Glutamatergic neuron (in vitro differentiated cells): ENCODE measurements around the gene RFX8. TPM values are rescaled to one million over a fixed set of nuclear protein-coding genes. Genes with fewer than 3 reads are reported as not detected.

Experiments
- DNase-seq: peaks from one replicate; pipeline ENCODE4 v3.0.0; 2022
- H3K27ac Mint-ChIP-seq: one replicate; pipeline ENCODE4 v1.8.0; 2020; ENCODE audit warnings: mild to moderate bottlenecking, mixed read lengths, inconsistent platforms; ENCODE audit not compliant: unreplicated experiment
- H3K27me3 Mint-ChIP-seq: one replicate; pipeline ENCODE4 v1.8.0; 2020; ENCODE audit warnings: mild to moderate bottlenecking, moderate library complexity, mixed read lengths, inconsistent platforms; ENCODE audit not compliant: unreplicated experiment
- H3K36me3 Mint-ChIP-seq: one replicate; pipeline ENCODE4 v1.8.0; 2020; ENCODE audit warnings: mild to moderate bottlenecking, mixed read lengths, inconsistent platforms; ENCODE audit not compliant: unreplicated experiment
- H3K4me1 Mint-ChIP-seq: one replicate; pipeline ENCODE4 v1.8.0; 2020; ENCODE audit warnings: mild to moderate bottlenecking, low read depth, mixed read lengths, inconsistent platforms; ENCODE audit not compliant: unreplicated experiment
- H3K4me3 Mint-ChIP-seq: one replicate; pipeline ENCODE4 v1.8.0; 2020; ENCODE audit warnings: mild to moderate bottlenecking, mixed read lengths, inconsistent platforms; ENCODE audit not compliant: unreplicated experiment
- H3K9me3 Mint-ChIP-seq: one replicate; pipeline ENCODE4 v1.8.0; 2020; ENCODE audit warnings: mild to moderate bottlenecking, moderate library complexity, mixed read lengths, inconsistent platforms; ENCODE audit not compliant: unreplicated experiment
- total RNA-seq: library from RNA; stranded (reverse); fragmentation: NEBNext Ultra II Directional; extraction: Animal tissue kit (Norgen Biotek cat#: 25700); gene quantifications from one replicate; pipeline ENCODE4 v1.2.1, GENCODE V29; 2021; ENCODE audit not compliant: unreplicated experiment
- TF ChIP-seq, protein P1 (sequence below): fragments of 200-600 bp; sonication (generic); IDR thresholded peaks from one replicate; pipeline ENCODE4 v1.5.0; 2021; ENCODE audit not compliant: partially characterized antibody, unreplicated experiment

Gene RFX8
- total RNA-seq, 1 donor from 2014 or later, result 1.0 TPM

DNA sequence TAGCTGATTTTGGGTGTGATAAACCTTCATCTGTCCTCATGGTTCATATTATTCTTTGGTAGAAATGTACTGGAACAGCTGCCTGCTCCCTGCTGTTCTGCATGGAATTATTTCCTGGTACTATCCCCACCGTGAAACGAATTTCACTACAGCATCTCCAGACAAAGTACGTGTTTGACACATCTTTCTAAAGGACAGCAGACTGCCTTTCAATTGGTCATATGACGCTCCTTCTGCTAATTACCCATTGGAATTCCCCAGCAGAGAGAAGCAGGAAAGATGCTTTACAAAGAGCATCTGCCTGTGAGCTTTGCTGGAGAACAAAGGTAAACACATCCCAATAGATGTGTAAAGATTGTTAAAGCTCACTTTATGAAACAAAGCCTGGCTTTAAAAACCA is 4.4 kb upstream of the RFX8 start:
- H3K27ac Mint-ChIP-seq, result peak overlapping the region; percentile 59
- DNase-seq, result no peak

DNA sequence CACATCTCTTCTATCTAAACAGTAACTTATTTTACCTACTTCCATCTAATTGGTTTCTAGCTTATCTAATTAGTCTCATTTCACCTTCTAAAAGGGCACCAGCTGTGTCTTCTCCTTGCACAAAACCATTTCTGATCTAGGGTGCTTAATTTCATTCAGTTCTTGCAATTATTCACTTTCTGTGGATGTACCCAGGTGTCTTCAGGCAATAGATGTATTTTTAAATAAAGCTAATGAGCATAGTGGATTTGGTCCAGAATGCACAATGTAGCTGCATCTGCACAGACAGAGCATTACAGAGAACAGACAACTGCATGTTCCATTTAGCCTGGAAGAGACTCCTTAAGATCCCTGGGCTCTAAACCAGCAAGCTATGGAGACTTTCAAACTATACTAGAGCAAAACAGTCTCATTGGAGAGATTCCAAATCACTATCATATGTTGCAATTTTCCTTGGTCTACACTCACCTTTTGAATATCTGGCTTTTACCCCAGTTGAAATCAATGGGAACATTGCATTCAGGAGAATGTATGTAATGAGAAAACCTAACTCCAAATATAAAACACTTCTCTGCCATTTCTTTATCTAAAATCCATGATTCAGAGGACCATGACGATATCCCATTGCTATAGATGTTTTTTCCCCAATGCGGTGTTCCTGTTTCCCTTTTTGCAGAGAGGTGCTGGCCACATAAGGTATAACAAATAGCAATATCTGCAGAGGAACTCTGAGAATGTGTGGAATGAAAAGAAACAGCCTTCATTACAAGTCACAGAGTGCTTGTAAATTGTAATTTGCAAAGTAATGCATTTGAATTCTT is 3.5 kb upstream of the RFX8 start:
- Mint-ChIP-seq H3K27ac (peak overlapping the region; percentile 31), H3K36me3 (no peaks in the 10 kb centered on the region), H3K4me3 (peak overlapping the region; percentile 44), H3K27me3 (peaks cover 10% of the 10 kb centered on the region), H3K4me1 (peaks cover 22% of the 10 kb centered on the region), H3K9me3 (peaks cover 5% of the 10 kb centered on the region)
- DNase-seq, result no peak
- TF ChIP-seq, protein P1, sequence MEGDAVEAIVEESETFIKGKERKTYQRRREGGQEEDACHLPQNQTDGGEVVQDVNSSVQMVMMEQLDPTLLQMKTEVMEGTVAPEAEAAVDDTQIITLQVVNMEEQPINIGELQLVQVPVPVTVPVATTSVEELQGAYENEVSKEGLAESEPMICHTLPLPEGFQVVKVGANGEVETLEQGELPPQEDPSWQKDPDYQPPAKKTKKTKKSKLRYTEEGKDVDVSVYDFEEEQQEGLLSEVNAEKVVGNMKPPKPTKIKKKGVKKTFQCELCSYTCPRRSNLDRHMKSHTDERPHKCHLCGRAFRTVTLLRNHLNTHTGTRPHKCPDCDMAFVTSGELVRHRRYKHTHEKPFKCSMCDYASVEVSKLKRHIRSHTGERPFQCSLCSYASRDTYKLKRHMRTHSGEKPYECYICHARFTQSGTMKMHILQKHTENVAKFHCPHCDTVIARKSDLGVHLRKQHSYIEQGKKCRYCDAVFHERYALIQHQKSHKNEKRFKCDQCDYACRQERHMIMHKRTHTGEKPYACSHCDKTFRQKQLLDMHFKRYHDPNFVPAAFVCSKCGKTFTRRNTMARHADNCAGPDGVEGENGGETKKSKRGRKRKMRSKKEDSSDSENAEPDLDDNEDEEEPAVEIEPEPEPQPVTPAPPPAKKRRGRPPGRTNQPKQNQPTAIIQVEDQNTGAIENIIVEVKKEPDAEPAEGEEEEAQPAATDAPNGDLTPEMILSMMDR, result no peak

More for the DNA sequence above, 4.4 kb upstream of the RFX8 start:
- peak overlapping the region; percentile 22 for H3K4me3 Mint-ChIP-seq
- H3K4me1 Mint-ChIP-seq, result peaks cover 22% of the 10 kb centered on the region
- peaks cover 5% of the 10 kb centered on the region for H3K9me3 Mint-ChIP-seq
- no peaks in the 10 kb centered on the region for H3K36me3 Mint-ChIP-seq
- peaks cover 10% of the 10 kb centered on the region for H3K27me3 Mint-ChIP-seq
- TF ChIP-seq, protein P1, result no peak

DNA sequence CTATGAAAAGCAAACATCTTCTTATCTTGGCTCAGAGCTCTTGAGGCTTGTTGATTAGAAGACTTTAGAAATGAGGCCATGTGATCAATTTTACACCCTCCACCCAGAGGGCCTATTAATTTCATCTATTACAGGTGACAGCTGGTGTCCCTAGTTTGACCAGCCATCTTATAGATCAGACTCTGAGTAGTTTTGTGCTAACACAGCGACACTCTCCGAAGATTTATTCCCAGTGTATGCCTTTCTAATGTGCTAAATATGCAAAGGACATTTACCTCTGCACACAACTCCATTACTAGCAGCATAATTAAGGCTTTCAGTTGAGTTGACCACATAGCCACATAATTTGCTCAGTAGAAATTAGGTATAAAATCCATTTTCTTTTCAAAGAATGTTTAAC is 2.6 kb upstream of the RFX8 start:
- Mint-ChIP-seq H3K27me3 (peaks cover 10% of the 10 kb centered on the region), H3K9me3 (peaks cover 5% of the 10 kb centered on the region), H3K4me3 (no peak overlapping the region), H3K4me1 (peaks cover 22% of the 10 kb centered on the region), H3K36me3 (no peaks in the 10 kb centered on the region), H3K27ac (peak overlapping the region; percentile 56)
- no peak for DNase-seq
- TF ChIP-seq, protein P1, result no peak

DNA sequence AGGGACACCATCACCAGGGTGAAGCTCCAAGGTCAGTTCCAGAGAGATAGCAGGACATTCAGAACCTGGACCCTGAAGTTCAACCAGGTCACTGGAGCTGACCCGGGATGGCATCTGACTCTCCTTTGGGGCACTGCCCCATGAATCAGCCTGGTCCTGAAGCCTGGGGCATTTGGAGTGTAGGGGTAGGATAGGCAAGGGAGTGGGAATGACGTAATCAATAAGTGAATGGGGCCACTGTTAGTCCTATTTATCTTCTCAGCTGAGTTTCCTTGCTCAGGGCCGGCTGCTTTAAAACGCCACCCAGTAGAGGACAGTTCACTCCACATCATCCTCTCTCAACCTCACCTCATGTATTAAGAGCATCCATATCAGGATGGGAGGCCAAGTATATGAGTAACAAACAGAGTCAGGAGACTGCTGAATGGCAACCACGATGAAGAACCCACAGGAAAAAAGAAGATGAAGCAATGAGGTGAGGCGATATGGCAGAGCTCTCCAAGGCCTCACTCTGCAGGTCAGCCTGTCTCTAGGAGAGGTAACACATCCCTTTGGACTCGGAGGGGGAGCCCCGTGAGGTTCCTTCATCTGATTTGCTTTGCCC is 1.8 kb upstream of the RFX8 start:
- peak overlapping the region; percentile 57 for H3K4me3 Mint-ChIP-seq
- H3K9me3 Mint-ChIP-seq, result peaks cover 5% of the 10 kb centered on the region
- TF ChIP-seq, protein P1, result no peak
- no peaks in the 10 kb centered on the region for H3K36me3 Mint-ChIP-seq
- no peak for DNase-seq
- peaks cover 22% of the 10 kb centered on the region for H3K4me1 Mint-ChIP-seq
- peaks cover 9% of the 10 kb centered on the region for H3K27me3 Mint-ChIP-seq
- peak overlapping the region; percentile 66 for H3K27ac Mint-ChIP-seq
